Activated naive CD4-positive, alpha-beta T cell treated with anti-CD3 and anti-CD28 coated beads for 36 hours (primary cell): ENCODE results near the gene DCAF7. TPM values are rescaled to one million over a fixed set of nuclear protein-coding genes. Genes with fewer than 3 reads are reported as not detected.

Experiments
- CTCF ChIA-PET: fragments of 350-600 bp; sonication (Branson Sonifier 250); formaldehyde crosslinking; loops from one replicate; lab custom pipeline; 2021; ENCODE audit warnings: antibody characterized with exemption; lab: Charles Lee
- DNase-seq: peaks from one replicate; pipeline ENCODE4 v3.0.0-alpha.2; 2020
- H3K27ac Mint-ChIP-seq: one replicate; pipeline ENCODE4 v1.8.0; 2021; ENCODE audit warnings: mild to moderate bottlenecking, mixed read lengths
- H3K27me3 Mint-ChIP-seq: one replicate; pipeline ENCODE4 v1.8.0; 2021; ENCODE audit warnings: low read depth, mixed read lengths
- H3K36me3 Mint-ChIP-seq: one replicate; pipeline ENCODE4 v1.8.0; 2021; ENCODE audit warnings: low read depth, mixed read lengths
- H3K4me1 Mint-ChIP-seq: one replicate; pipeline ENCODE4 v1.8.0; 2021; ENCODE audit warnings: low read depth, mixed read lengths
- H3K4me3 Mint-ChIP-seq: one replicate; pipeline ENCODE4 v1.8.0; 2021; ENCODE audit warnings: mild to moderate bottlenecking, moderate library complexity, mixed read lengths
- H3K9me3 Mint-ChIP-seq: one replicate; pipeline ENCODE4 v1.8.0; 2021; ENCODE audit warnings: mixed read lengths
- intact Hi-C: fragments of 100-400 bp; cut with micrococcal nuclease; formaldehyde crosslinking; loops from one replicate; pipeline ENCODE4 v1.15.1; 2023
- total RNA-seq, 2 experiments: library from RNA; stranded (reverse); gene quantifications; one replicate each; pipeline ENCODE4 v1.2.3, GENCODE V29; 2021

The DCAF7 gene
- total RNA-seq, 2 experiments from 2014 or later: 102 to 103 TPM

GRCh38 chr17:63529711-63530556 lies 20.3 kb upstream of the DCAF7 start:
- intact Hi-C loops: no loop called here
- H3K27ac Mint-ChIP-seq: no peak overlapping the region
- DNase-seq: no peak

GRCh38 chr17:63530557-63531021 lies 19.7 kb upstream of the DCAF7 start:
- no peaks in the 10 kb centered on the region for H3K9me3 Mint-ChIP-seq
- CTCF ChIA-PET: interaction anchor here (0.6 kb wide), 2 partner anchors 40 to 105 kb away, joined by 3 read pairs; no protein-coding TSS in a partner anchor
- H3K36me3 Mint-ChIP-seq: no peaks in the 10 kb centered on the region
- peaks cover 1% of the 10 kb centered on the region for H3K27me3 Mint-ChIP-seq
- H3K4me1 Mint-ChIP-seq: no peaks in the 10 kb centered on the region
- no peak overlapping the region for H3K27ac Mint-ChIP-seq
- intact Hi-C loops: no loop called here
- H3K4me3 Mint-ChIP-seq: no peak overlapping the region
- no peak for DNase-seq

More at GRCh38 chr17:63529711-63530556, 20.3 kb upstream of the DCAF7 start:
- Mint-ChIP-seq H3K27me3 (peaks cover 3% of the 10 kb centered on the region), H3K9me3 (no peaks in the 10 kb centered on the region), H3K36me3 (no peaks in the 10 kb centered on the region), H3K4me1 (no peaks in the 10 kb centered on the region), H3K4me3 (no peak overlapping the region)
- CTCF ChIA-PET: interaction anchor here (0.6 to 0.7 kb wide), 2 partner anchors 41 to 82 kb away, joined by 3 read pairs; no protein-coding TSS in a partner anchor

- CTCF ChIA-PET: interaction anchor here (0.6 kb wide), 1 partner anchor 106 kb away, joined by 3 read pairs; no protein-coding TSS in a partner anchor
- no peak for DNase-seq
- H3K27me3 Mint-ChIP-seq: no peaks in the 10 kb centered on the region
Observed at GRCh38 chr17:63531022-63531965, 19.0 kb upstream of the DCAF7 start.

GRCh38 chr17:63533433-63534077 lies 16.7 kb upstream of the DCAF7 start:
- CTCF ChIA-PET: no interaction called here

More at GRCh38 chr17:63531022-63531965, 19.0 kb upstream of the DCAF7 start:
- no peaks in the 10 kb centered on the region for H3K4me1 Mint-ChIP-seq
- H3K9me3 Mint-ChIP-seq: no peaks in the 10 kb centered on the region
- no peak overlapping the region for H3K27ac Mint-ChIP-seq
- H3K4me3 Mint-ChIP-seq: no peak overlapping the region
- intact Hi-C loops: no loop called here
- H3K36me3 Mint-ChIP-seq: no peaks in the 10 kb centered on the region

GRCh38 chr17:63534078-63534570 lies 16.2 kb upstream of the DCAF7 start:
- H3K4me1 Mint-ChIP-seq: peaks cover 2% of the 10 kb centered on the region
- CTCF ChIA-PET: no interaction called here
- no peaks in the 10 kb centered on the region for H3K36me3 Mint-ChIP-seq
- intact Hi-C loops: no loop called here
- no peak overlapping the region for H3K27ac Mint-ChIP-seq
- H3K4me3 Mint-ChIP-seq: no peak overlapping the region
- no peaks in the 10 kb centered on the region for H3K9me3 Mint-ChIP-seq
- peaks cover 19% of the 10 kb centered on the region for H3K27me3 Mint-ChIP-seq
- DNase-seq: no peak

More at GRCh38 chr17:63533433-63534077, 16.7 kb upstream of the DCAF7 start:
- Mint-ChIP-seq H3K4me3 (no peak overlapping the region), H3K27me3 (peaks cover 14% of the 10 kb centered on the region), H3K4me1 (peaks cover 2% of the 10 kb centered on the region), H3K36me3 (no peaks in the 10 kb centered on the region), H3K9me3 (no peaks in the 10 kb centered on the region), H3K27ac (no peak overlapping the region)
- intact Hi-C loops: no loop called here
- no peak for DNase-seq

- no peaks in the 10 kb centered on the region for H3K9me3 Mint-ChIP-seq
- H3K36me3 Mint-ChIP-seq: no peaks in the 10 kb centered on the region
- H3K4me3 Mint-ChIP-seq: no peak overlapping the region
- peaks cover 27% of the 10 kb centered on the region for H3K27me3 Mint-ChIP-seq
- no peak overlapping the region for H3K27ac Mint-ChIP-seq
- CTCF ChIA-PET: no interaction called here
- peaks cover 2% of the 10 kb centered on the region for H3K4me1 Mint-ChIP-seq
- intact Hi-C loops: no loop called here
- DNase-seq: no peak
Observed at GRCh38 chr17:63534816-63535455, 15.3 kb upstream of the DCAF7 start.

- H3K4me3 Mint-ChIP-seq: no peak overlapping the region
- DNase-seq: no peak
- intact Hi-C loops: no loop called here
- H3K36me3 Mint-ChIP-seq: no peaks in the 10 kb centered on the region
- no peak overlapping the region for H3K27ac Mint-ChIP-seq
- CTCF ChIA-PET: no interaction called here
- H3K9me3 Mint-ChIP-seq: no peaks in the 10 kb centered on the region
- H3K4me1 Mint-ChIP-seq: peaks cover 2% of the 10 kb centered on the region
- peaks cover 27% of the 10 kb centered on the region for H3K27me3 Mint-ChIP-seq
Observed at GRCh38 chr17:63535640-63536039, 14.6 kb upstream of the DCAF7 start.

- H3K27me3 Mint-ChIP-seq: peaks cover 27% of the 10 kb centered on the region
- DNase-seq: no peak
- H3K4me1 Mint-ChIP-seq: peaks cover 2% of the 10 kb centered on the region
- H3K36me3 Mint-ChIP-seq: no peaks in the 10 kb centered on the region
- H3K4me3 Mint-ChIP-seq: no peak overlapping the region
- H3K27ac Mint-ChIP-seq: no peak overlapping the region
- CTCF ChIA-PET: interaction anchor here (1.0 kb wide), 1 partner anchor 32 kb away, joined by 4 read pairs; no protein-coding TSS in a partner anchor
- intact Hi-C loops: no loop called here
- no peaks in the 10 kb centered on the region for H3K9me3 Mint-ChIP-seq
Observed at GRCh38 chr17:63537001-63537400, 13.3 kb upstream of the DCAF7 start.

- H3K4me1 Mint-ChIP-seq: peaks cover 2% of the 10 kb centered on the region
- no peak overlapping the region for H3K27ac Mint-ChIP-seq
- CTCF ChIA-PET: interaction anchor here (0.5 kb wide), 1 partner anchor 83 kb away, joined by 5 read pairs; no protein-coding TSS in a partner anchor
- H3K27me3 Mint-ChIP-seq: peaks cover 27% of the 10 kb centered on the region
- H3K36me3 Mint-ChIP-seq: no peaks in the 10 kb centered on the region
- peak; percentile 13 for DNase-seq
- no peaks in the 10 kb centered on the region for H3K9me3 Mint-ChIP-seq
- peak overlapping the region; percentile 38 for H3K4me3 Mint-ChIP-seq
- intact Hi-C loops: no loop called here
Observed at GRCh38 chr17:63537991-63538692, 12.1 kb upstream of the DCAF7 start.

- H3K27me3 Mint-ChIP-seq: peaks cover 27% of the 10 kb centered on the region
- H3K4me3 Mint-ChIP-seq: peak overlapping the region; percentile 38
- H3K27ac Mint-ChIP-seq: no peak overlapping the region
- H3K36me3 Mint-ChIP-seq: no peaks in the 10 kb centered on the region
- CTCF ChIA-PET: interaction anchor here (0.5 kb wide), 1 partner anchor 83 kb away, joined by 5 read pairs; no protein-coding TSS in a partner anchor
- H3K4me1 Mint-ChIP-seq: peaks cover 2% of the 10 kb centered on the region
- intact Hi-C loops: no loop called here
- DNase-seq: no peak
- no peaks in the 10 kb centered on the region for H3K9me3 Mint-ChIP-seq
Observed at GRCh38 chr17:63538693-63539595, 11.3 kb upstream of the DCAF7 start.
